H1 (cell line): Measurements from ENCODE around the gene GPR143. TPM values are rescaled to one million over a fixed set of nuclear protein-coding genes. Genes with fewer than 3 reads are reported as not detected.
A peak's percentile ranks its signal among the peaks of the same experiment; 100 is the strongest.

Source experiments
- CTCF ChIA-PET: fragments of 300-600 bp; sonication (Branson Sonifier 250); formaldehyde crosslinking; loops from one replicate; lab custom pipeline; 2021; ENCODE audit not compliant: partially characterized antibody; lab: Charles Lee
- POLR2A ChIA-PET: fragments of 300-600 bp; sonication (Branson Sonifier 250); formaldehyde crosslinking; loops from one replicate; lab custom pipeline; 2021; ENCODE audit warnings: inconsistent platforms; ENCODE audit not compliant: partially characterized antibody; lab: Charles Lee
- DNase-seq, 2 experiments: peaks; one replicate each; pipeline versions ENCODE4 v3.0.0 to v3.0.0-alpha.2; 2010 to 2022; ENCODE audit warnings: low spot score in 2 of 2, low read depth in 1 of 2, mixed read lengths in 1 of 2
- FAIRE-seq: peaks from 2 replicates; lab custom pipeline; 2011; peaks lifted over from hg19 to GRCh38; lab: Jason Lieb, UNC
- H2AFZ ChIP-seq: 2 replicates; pipeline ENCODE4 v1.8.1; 2012; ENCODE audit warnings: low read length, inconsistent platforms
- H2AK5ac ChIP-seq: 2 replicates; pipeline ENCODE4 v1.6.1; 2013; ENCODE audit warnings: low read depth, low read length
- H2BK120ac ChIP-seq: replicated peaks from 2 replicates; pipeline ENCODE3; 2013; ENCODE audit warnings: low read depth, low read length, inconsistent platforms
- H2BK12ac ChIP-seq: 2 replicates; pipeline ENCODE4 v1.6.1; 2013; ENCODE audit warnings: low read depth, low read length
- H2BK15ac ChIP-seq: 2 replicates; pipeline ENCODE4 v1.6.1; 2013; ENCODE audit warnings: low read length
- H2BK20ac ChIP-seq: 2 replicates; pipeline ENCODE4 v1.6.1; 2013; ENCODE audit warnings: low read length
- H2BK5ac ChIP-seq: 2 replicates; pipeline ENCODE4 v1.6.1; 2013; ENCODE audit warnings: low read depth, low read length
- H3K14ac ChIP-seq: 2 replicates; pipeline ENCODE4 v1.6.1; 2013; ENCODE audit warnings: inconsistent platforms; ENCODE audit not compliant: insufficient read length
- H3K18ac ChIP-seq: 2 replicates; pipeline ENCODE4 v1.6.1; 2013; ENCODE audit warnings: low read length; ENCODE audit errors: extremely low read depth
- H3K23ac ChIP-seq: 2 replicates; pipeline ENCODE4 v1.6.1; 2013; ENCODE audit warnings: inconsistent platforms; ENCODE audit not compliant: insufficient read length
- H3K23me2 ChIP-seq: 2 replicates; pipeline ENCODE4 v1.6.1; 2013; ENCODE audit warnings: low read depth, low read length
- H3K27ac ChIP-seq: 2 replicates; pipeline ENCODE4 v1.6.1; 2011; ENCODE audit warnings: low read depth, low read length, inconsistent platforms
- H3K27me3 ChIP-seq, 4 experiments: replicated peaks in 1 of 4; 1 replicate in 1 of 4; 2 replicates in 3 of 4; pipeline versions ENCODE4 v1.6.1 to v1.8.1; 2011 to 2013; ENCODE audit warnings: low read length in 3 of 4, mild to moderate bottlenecking in 3 of 4, inconsistent platforms in 2 of 4, mixed read lengths in 2 of 4, moderate library complexity in 1 of 4; ENCODE audit not compliant: control insufficient read depth in 3 of 4, insufficient read depth in 3 of 4; ENCODE audit errors: extremely low read depth in 1 of 4
- H3K36me3 ChIP-seq, 4 experiments: 2 replicates each; pipeline versions ENCODE4 v1.6.1 to v1.8.1; 2011 to 2013; ENCODE audit warnings: mild to moderate bottlenecking in 4 of 4, low read length in 3 of 4, moderate library complexity in 2 of 4, control low read depth in 1 of 4, inconsistent platforms in 1 of 4; ENCODE audit not compliant: insufficient read depth in 4 of 4, control insufficient read depth in 2 of 4
- H3K4ac ChIP-seq: replicated peaks from 2 replicates; pipeline ENCODE3; 2013; ENCODE audit warnings: low read length, low read depth, mixed read lengths, inconsistent platforms; ENCODE audit not compliant: insufficient read length
- H3K4me1 ChIP-seq, 4 experiments: replicated peaks in 1 of 4; 1 replicate in 1 of 4; 2 replicates in 3 of 4; pipeline versions ENCODE4 v1.6.1 to v1.8.1; 2011 to 2013; ENCODE audit warnings: low read length in 3 of 4, inconsistent platforms in 2 of 4, mixed read lengths in 1 of 4; ENCODE audit not compliant: insufficient read depth in 4 of 4, control insufficient read depth in 3 of 4
- H3K4me2 ChIP-seq, 2 experiments: 2 replicates each; pipeline versions ENCODE4 v1.6.1 to v1.8.1; 2011 to 2013; ENCODE audit warnings: low read depth in 2 of 2, low read length in 2 of 2, control low read depth in 1 of 2, inconsistent platforms in 1 of 2, mild to moderate bottlenecking in 1 of 2; ENCODE audit not compliant: insufficient read depth in 1 of 2
- H3K4me3 ChIP-seq, 4 experiments: fragments of 200-600, 300-600 bp in 1 of 4; sonication (generic), shearing (Covaris generic), sonication (Bioruptor Twin) in 1 of 4; 2 replicates each; pipeline versions ENCODE4 v1.5.1 to v1.8.1; 2011 to 2016; ENCODE audit warnings: low read length in 4 of 4, low read depth in 3 of 4, control low read depth in 2 of 4, inconsistent platforms in 2 of 4, mild to moderate bottlenecking in 2 of 4, mixed read lengths in 1 of 4, moderate library complexity in 1 of 4; ENCODE audit not compliant: insufficient read depth in 2 of 4; ENCODE audit errors: extremely low read depth in 1 of 4
- H3K56ac ChIP-seq: replicated peaks from 2 replicates; pipeline ENCODE3; 2013; ENCODE audit warnings: low read depth, mild to moderate bottlenecking, mixed read lengths, low read length, inconsistent platforms; ENCODE audit not compliant: insufficient read length
- H3K79me1 ChIP-seq: 2 replicates; pipeline ENCODE4 v1.6.1; 2013; ENCODE audit warnings: low read depth, low read length, control low read depth
- H3K79me2 ChIP-seq, 2 experiments: 2 replicates each; pipeline versions ENCODE4 v1.6.1 to v1.8.1; 2012 to 2013; ENCODE audit warnings: low read length in 2 of 2, mild to moderate bottlenecking in 2 of 2, inconsistent platforms in 1 of 2; ENCODE audit not compliant: insufficient read depth in 2 of 2, control insufficient read depth in 1 of 2
- H3K9ac ChIP-seq, 4 experiments: replicated peaks in 1 of 4; 1 replicate in 1 of 4; 2 replicates in 3 of 4; pipeline versions ENCODE4 v1.6.1 to v1.8.1; 2011 to 2013; ENCODE audit warnings: low read depth in 3 of 4, low read length in 3 of 4, control low read depth in 2 of 4, mild to moderate bottlenecking in 2 of 4, moderate library complexity in 2 of 4, inconsistent platforms in 1 of 4; ENCODE audit errors: extremely low read depth in 1 of 4
- H3K9me3 ChIP-seq, 2 experiments: 2 replicates each; pipeline versions ENCODE4 v1.6.1 to v1.8.1; 2012 to 2013; ENCODE audit warnings: mild to moderate bottlenecking in 2 of 2, moderate library complexity in 2 of 2, control low read depth in 1 of 2, inconsistent platforms in 1 of 2, low read depth in 1 of 2, low read length in 1 of 2, mixed read lengths in 1 of 2; ENCODE audit not compliant: insufficient read depth in 2 of 2
- H4K20me1 ChIP-seq, 2 experiments: replicated peaks in 1 of 2; 2 replicates each; pipeline versions ENCODE3 to v1.8.1; 2011 to 2013; ENCODE audit warnings: inconsistent platforms in 2 of 2, low read length in 2 of 2, mild to moderate bottlenecking in 1 of 2; ENCODE audit not compliant: insufficient read depth in 2 of 2, control insufficient read depth in 1 of 2
- H4K5ac ChIP-seq: 2 replicates; pipeline ENCODE4 v1.6.1; 2013; ENCODE audit warnings: low read length, low read depth, mixed read lengths, inconsistent platforms; ENCODE audit not compliant: insufficient read length
- H4K8ac ChIP-seq: 2 replicates; pipeline ENCODE4 v1.8.0; 2013; ENCODE audit warnings: mild to moderate bottlenecking, moderate library complexity, low read length, inconsistent platforms; ENCODE audit not compliant: insufficient read depth; ENCODE audit errors: extremely low read depth
- H4K91ac ChIP-seq: replicated peaks from 2 replicates; pipeline ENCODE3; 2013; ENCODE audit warnings: low read length, mixed read lengths, inconsistent platforms; ENCODE audit not compliant: insufficient read length
- CHD2 ChIP-seq: IDR thresholded peaks from 2 replicates; pipeline ENCODE4 v1.6.1; 2012; ENCODE audit warnings: low read length, improper control_type of control experiment
- WGBS, 2 experiments: shearing (Covaris generic) in 1 of 2; methylation state at CpG; one replicate each; pipeline versions ENCODE4 v1.1.6 to v1.1.7; 2013 to 2015; ENCODE audit warnings: low lambda C conversion rate in 2 of 2, mixed read lengths in 2 of 2, inconsistent platforms in 1 of 2, low coverage in 1 of 2, missing lambda C conversion rate in 1 of 2; ENCODE audit not compliant: insufficient replicate concordance in 2 of 2, insufficient coverage in 1 of 2, insufficient read length in 1 of 2; ENCODE audit errors: extremely low coverage in 1 of 2, missing lambda C conversion rate in 1 of 2; 5-methylcytosine and 5-hydroxymethylcytosine counted together
- polyA plus RNA-seq, 7 experiments: library from polyadenylated mRNA; depleted of rRNA in 3 of 7; stranded (reverse) in 5 of 7; unstranded in 2 of 7; fragments of >200 nt in 5 of 7; fragments of 200-250 nt in 2 of 7; gene quantifications; 1 replicate in 5 of 7; 2 replicates in 1 of 7; 4 replicates in 1 of 7; pipeline versions ENCODE4 v1.2.1 to v1.2.3, GENCODE V29; 2011 to 2013; ENCODE audit warnings: missing spikeins in 2 of 7, mixed read lengths in 2 of 7
- total RNA-seq: library from RNA; stranded (reverse); fragmentation: NEBNext Ultra II Directional; extraction: Animal tissue kit (Norgen Biotek cat#: 25700); gene quantifications from 2 replicates; pipeline ENCODE4 v1.2.1, GENCODE V29; 2021

The GPR143 gene
- total and polyA plus RNA-seq, 2 of the 8 experiments (the other 6 are each of a cell fraction or from before 2014, with no cell fraction given): 18.5 to 30.7 TPM

DNA sequence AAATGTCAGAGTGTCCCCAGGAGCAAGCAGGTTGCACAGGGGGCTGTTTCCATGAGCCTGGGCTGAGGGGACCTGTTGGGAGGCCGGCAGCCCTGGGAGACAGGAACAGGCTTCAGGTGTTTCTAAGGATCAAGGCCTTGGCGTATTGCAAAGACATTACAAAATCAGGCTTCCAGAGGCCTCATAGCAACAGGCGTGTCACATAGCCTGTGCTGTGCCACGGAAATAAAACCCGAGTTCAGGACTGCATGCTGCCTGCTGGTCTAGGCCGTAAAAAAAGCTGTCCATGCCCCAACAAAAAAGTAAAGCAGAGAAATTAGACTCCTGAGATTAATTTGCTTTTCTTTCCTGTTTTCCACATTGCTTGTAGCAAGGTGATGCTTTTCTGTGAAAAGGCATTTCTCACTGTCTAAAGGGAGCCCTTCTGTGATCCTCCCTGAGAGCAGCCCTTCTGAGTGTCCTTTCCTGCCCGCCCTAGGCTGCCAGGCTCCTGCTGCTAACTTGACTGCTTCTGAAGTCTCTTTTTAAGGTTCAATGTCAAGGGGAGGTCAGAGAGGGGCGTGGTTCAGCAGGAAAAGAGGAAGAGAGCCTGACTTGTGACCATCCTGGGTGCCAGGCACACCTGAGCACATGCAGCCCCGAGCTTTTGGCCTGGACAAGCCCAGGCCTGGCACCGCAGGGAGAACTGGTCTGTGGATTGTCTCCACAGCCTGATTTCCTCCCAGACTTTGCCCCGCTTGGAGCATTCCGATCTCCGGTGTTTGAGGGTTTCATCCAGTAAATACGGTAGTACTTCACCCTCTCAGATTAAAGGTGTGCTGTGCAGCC, 41.9 kb upstream of the GPR143 start:
- no peaks in the 10 kb centered on the region for H3K9me3 ChIP-seq
- H3K79me1 ChIP-seq: peaks cover 2% of the 10 kb centered on the region; the same call in 1 of the 2 replicates
- H2BK15ac ChIP-seq: no peak overlapping the region
- H3K23me2 ChIP-seq: no peaks in the 10 kb centered on the region
- ChIA-PET POLR2A (no interaction called here), CTCF (no interaction called here)
- H3K4me1 ChIP-seq: peaks cover 2 to 8% (median 5%) of the 10 kb centered on the region in 4 experiments; a peak in 6 of 7 replicates
- no peak overlapping the region for H4K91ac ChIP-seq
- FAIRE-seq (no peak), DNase-seq (no peak)
- peaks cover 0 to 2% of the 10 kb centered on the region in 2 experiments for H4K20me1 ChIP-seq
- peak overlapping the region; percentile 52 for H2BK5ac ChIP-seq
- H2BK120ac ChIP-seq: no peak overlapping the region
- H3K36me3 ChIP-seq: no peaks in the 10 kb centered on the region
- H2BK20ac ChIP-seq: no peak overlapping the region
- H3K23ac ChIP-seq: no peak overlapping the region
- H2BK12ac ChIP-seq: no peak overlapping the region
- 0 out of 4 replicates have a peak overlapping the region, but pooled peaks of 1 of the 2 experiments have one; percentile 1 for H3K4me2 ChIP-seq
- no peak overlapping the region for H3K9ac ChIP-seq
- no peak overlapping the region for H3K18ac ChIP-seq
- no peak overlapping the region for H3K4me3 ChIP-seq
- H3K56ac ChIP-seq: no peak overlapping the region
- H3K79me2 ChIP-seq: peaks cover 0 to 15% of the 10 kb centered on the region in 2 experiments; a peak in 2 of 4 replicates
- no peak overlapping the region for H3K14ac ChIP-seq
- no peak overlapping the region for H4K8ac ChIP-seq
- H3K4ac ChIP-seq: no peak overlapping the region
- H2AFZ ChIP-seq: no peak overlapping the region
- H3K27me3 ChIP-seq: no peaks in the 10 kb centered on the region
- WGBS, 2 experiments: 69% methylated on average over 14 of the region's 14 CpGs; no CpG with 5 or more reads in 1 of the 2 experiments
- H2AK5ac ChIP-seq: no peak overlapping the region
- H3K27ac ChIP-seq: no peak overlapping the region
- no peak overlapping the region for H4K5ac ChIP-seq
- TF ChIP-seq CHD2: no peak
